SJCRH30 (cell line): ENCODE results near the gene C14orf93. TPM values are rescaled to one million over a fixed set of nuclear protein-coding genes. Genes with fewer than 3 reads are reported as not detected.

ENCODE experiments used
- DNase-seq, 2 experiments: peaks; one replicate each; pipeline ENCODE4 v3.0.0-alpha.2; 2015 to 2020
- H3K27ac ChIP-seq: fragments of 250-450 bp; sonication (Bioruptor Pico); 2 replicates; pipeline ENCODE4 v1.5.1; 2020; ENCODE audit warnings: mild to moderate bottlenecking, moderate library complexity
- H3K27me3 ChIP-seq: fragments of 250-450 bp; sonication (Bioruptor Pico); 2 replicates; pipeline ENCODE4 v1.5.1; 2020; ENCODE audit warnings: mild to moderate bottlenecking, moderate library complexity
- H3K36me3 ChIP-seq: fragments of 250-450 bp; sonication (Bioruptor Pico); 2 replicates; pipeline ENCODE4 v1.5.1; 2020; ENCODE audit warnings: mild to moderate bottlenecking, moderate library complexity
- H3K4me1 ChIP-seq: fragments of 250-450 bp; sonication (Bioruptor Pico); 2 replicates; pipeline ENCODE4 v1.5.1; 2020; ENCODE audit warnings: mild to moderate bottlenecking, moderate library complexity
- H3K4me3 ChIP-seq: fragments of 250-450 bp; sonication (Bioruptor Pico); 2 replicates; pipeline ENCODE4 v1.5.1; 2020; ENCODE audit warnings: mild to moderate bottlenecking, moderate library complexity
- H3K9me3 ChIP-seq: fragments of 250-450 bp; sonication (Bioruptor Pico); replicated peaks from 2 replicates; pipeline ENCODE4 v1.5.1; 2020; ENCODE audit warnings: mild to moderate bottlenecking, moderate library complexity
- total RNA-seq: library from RNA; depleted of rRNA; stranded (reverse); fragments of >200 nt; shearing (Covaris generic); gene quantifications from 2 replicates; pipeline ENCODE4 v1.2.3, GENCODE V29; 2014

The C14orf93 gene
- total RNA-seq, 1 experiment from 2014 or later: 13.5 TPM

DNA sequence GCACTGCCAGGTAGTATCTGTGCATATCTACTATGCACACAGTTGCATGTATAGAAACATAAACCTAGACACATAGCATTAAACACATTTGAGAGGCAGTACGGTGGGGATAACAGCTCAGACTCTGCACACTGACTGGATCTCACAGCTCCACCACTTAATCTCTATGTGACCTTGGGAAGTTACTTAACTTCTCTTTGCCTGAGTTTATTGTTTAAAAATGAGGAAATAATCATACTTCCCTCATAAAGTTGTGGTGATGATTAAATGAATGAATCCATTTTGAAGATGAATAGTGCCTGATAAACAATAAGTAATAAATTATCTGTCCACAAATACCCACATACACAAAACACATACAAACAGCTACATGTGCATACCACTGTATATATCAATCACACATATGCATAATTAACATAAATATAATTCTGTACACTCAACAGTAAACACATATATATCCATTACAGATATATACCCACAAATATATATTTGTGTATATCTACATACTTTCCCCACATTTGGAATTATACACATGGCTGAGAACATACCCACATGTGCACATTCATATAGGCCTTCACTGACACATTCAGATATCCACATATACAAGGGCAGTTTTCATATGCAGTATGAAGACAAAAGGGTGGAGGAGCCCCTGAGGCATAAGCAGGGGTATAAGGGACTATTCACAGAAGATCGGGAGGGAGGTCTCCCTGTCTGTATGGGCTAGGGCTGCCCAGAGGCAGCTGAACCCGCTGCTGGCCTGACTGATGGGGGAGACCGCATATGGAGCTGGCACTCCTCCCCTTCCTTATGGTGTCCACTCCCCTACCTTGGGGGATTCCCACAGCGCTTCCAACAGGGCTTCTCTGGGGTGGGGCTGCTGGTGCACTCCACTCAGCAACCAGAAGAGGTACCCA, 41.5 kb upstream of the C14orf93 start:
- DNase-seq: no peak
- Histone ChIP-seq H3K9me3 (no peaks in the 10 kb centered on the region), H3K36me3 (peaks cover 5% of the 10 kb centered on the region; the same call in 1 of the 2 replicates), H3K27me3 (no peaks in the 10 kb centered on the region), H3K27ac (no peak overlapping the region), H3K4me3 (no peak overlapping the region), H3K4me1 (peaks cover 3% of the 10 kb centered on the region; the same call in 1 of the 2 replicates)

DNA sequence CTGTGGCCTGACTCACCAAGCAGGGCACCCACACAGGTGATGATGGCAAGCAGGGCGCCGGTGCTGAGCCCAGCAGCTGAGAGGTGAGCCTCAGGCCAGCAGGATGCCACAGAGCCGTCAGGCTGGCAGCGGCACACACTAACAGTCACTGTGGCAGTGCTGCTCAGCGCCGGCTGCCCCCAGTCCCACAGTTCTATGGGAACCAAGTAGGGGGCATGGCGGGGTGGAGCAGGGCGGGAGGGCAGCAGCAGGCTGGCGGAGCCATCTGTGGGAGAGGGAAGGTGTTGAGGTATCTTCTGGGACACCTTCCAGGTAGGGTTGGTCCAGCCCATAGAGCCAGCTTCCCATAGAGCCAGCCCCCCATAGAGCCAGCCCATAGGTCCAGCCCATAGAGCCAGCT, 39.1 kb upstream of the C14orf93 start:
- no peaks in the 10 kb centered on the region for H3K27me3 ChIP-seq
- DNase-seq: no peak
- H3K4me3 ChIP-seq: no peak overlapping the region
- no peaks in the 10 kb centered on the region for H3K9me3 ChIP-seq
- no peak overlapping the region for H3K27ac ChIP-seq
- H3K4me1 ChIP-seq: no peaks in the 10 kb centered on the region
- H3K36me3 ChIP-seq: peaks cover 5% of the 10 kb centered on the region; the same call in 1 of the 2 replicates

DNA sequence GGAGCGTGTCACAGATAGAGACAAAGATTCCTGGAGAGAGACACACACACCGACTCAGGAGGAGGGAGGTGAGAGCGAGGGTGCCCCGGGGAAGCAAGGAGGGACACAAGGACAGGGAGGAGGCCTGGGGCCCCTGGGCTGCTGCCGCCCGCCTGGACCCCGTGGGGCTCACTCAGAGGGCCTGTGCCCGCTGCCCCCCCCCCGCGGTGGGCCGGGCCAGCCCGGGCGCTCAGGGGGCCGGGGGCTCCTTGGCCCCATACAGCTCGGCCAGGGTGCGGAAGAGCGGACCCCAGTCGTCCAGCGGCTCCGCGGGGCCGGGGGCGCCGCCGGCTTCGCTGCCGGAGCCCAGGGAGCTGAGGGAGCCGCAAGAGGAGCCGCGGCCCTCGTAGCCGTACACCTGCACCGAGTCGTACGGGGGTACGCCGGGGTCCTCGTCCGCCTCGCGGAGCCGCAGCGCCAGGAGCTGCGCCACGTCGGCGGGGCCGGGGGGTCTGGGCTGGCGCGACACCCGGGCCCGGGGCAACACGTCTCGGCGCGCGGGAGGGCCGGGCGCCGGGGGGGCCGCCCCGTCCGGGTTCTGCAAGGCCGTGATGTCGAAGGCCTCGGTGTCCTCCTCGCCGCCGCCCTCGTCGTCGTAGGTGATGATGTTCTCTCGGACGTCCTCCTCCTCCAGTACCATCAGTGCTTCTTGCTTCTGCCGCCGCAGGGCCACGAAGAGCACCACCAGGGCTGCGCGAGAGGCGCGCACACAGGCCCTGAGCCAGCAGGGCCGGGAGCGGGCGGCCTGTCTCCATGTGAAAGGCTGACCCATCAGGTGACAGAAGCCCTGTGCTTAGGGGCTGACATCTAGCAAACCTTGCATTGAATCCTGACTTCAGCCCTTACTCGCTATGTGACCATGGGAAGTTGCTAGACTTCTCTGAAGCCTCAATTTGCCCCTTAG, 38.1 kb upstream of the C14orf93 start:
- H3K4me1 ChIP-seq: no peaks in the 10 kb centered on the region
- H3K27ac ChIP-seq: no peak overlapping the region

GRCh38 chr14:23047034-23047634, 37.2 kb upstream of the C14orf93 start:
- H3K9me3 ChIP-seq: no peaks in the 10 kb centered on the region
- DNase-seq: no peak
- no peaks in the 10 kb centered on the region for H3K4me1 ChIP-seq
- H3K36me3 ChIP-seq: peaks cover 5% of the 10 kb centered on the region; the same call in 1 of the 2 replicates
- H3K27me3 ChIP-seq: no peaks in the 10 kb centered on the region
- no peak overlapping the region for H3K4me3 ChIP-seq
- no peak overlapping the region for H3K27ac ChIP-seq

More for the DNA sequence above, 38.1 kb upstream of the C14orf93 start:
- Histone ChIP-seq H3K36me3 (peaks cover 5% of the 10 kb centered on the region; the same call in 1 of the 2 replicates), H3K4me3 (no peak overlapping the region), H3K9me3 (no peaks in the 10 kb centered on the region), H3K27me3 (no peaks in the 10 kb centered on the region)
- no peak for DNase-seq

DNA sequence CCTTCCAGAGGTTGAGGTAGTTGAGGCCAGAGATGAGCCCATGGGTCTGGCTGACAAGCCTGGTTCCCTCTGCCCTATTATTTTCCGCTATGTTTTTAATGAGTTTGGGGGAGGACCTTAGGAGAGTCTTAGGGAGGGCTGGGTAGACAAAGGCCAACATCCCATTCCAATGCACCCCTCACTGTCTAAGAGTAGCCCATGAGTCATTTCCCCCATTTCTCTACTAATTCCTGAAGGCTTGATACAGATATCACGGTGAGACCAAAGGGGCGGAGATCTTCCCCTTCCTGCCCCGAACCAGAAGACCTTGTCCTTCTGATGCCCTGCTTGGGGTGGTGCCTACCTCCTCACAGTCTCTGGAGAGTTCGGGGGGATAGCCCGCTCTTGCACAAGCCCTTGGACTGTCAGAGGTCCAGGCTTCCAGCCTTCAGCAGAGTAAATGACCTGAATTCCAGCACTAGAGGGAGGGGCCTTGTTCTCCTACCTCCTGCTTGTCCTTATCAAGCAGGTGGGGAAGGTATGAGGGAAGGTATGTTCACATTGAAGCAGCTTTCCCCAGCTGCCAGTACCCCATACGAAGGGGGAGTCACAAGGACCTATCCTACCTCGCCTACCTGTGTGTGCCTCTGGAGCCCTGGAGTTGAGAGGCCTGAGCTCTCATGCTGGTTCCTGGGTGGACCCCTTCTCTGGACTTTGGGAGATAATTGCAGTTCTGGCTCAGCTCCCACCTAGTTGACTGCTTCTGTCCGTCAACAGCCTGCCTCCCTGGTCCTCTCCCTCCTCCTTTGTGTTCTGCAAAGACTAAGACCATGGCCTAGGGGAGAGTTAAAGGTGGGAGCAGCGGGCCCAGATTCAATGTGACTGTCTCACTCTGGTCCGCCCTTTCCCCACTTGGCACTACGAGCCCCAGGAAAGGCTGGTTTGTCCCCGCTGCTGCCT, 35.7 kb upstream of the C14orf93 start:
- Histone ChIP-seq H3K27me3 (no peaks in the 10 kb centered on the region), H3K4me1 (no peaks in the 10 kb centered on the region), H3K36me3 (peaks cover 5% of the 10 kb centered on the region; the same call in 1 of the 2 replicates), H3K4me3 (no peak overlapping the region), H3K27ac (no peak overlapping the region), H3K9me3 (no peaks in the 10 kb centered on the region)
- DNase-seq: no peak

- no peak for DNase-seq
- H3K27ac ChIP-seq: no peak overlapping the region
- H3K36me3 ChIP-seq: peaks cover 5% of the 10 kb centered on the region; the same call in 1 of the 2 replicates
- no peak overlapping the region for H3K4me3 ChIP-seq
- no peaks in the 10 kb centered on the region for H3K27me3 ChIP-seq
- no peaks in the 10 kb centered on the region for H3K9me3 ChIP-seq
- H3K4me1 ChIP-seq: no peaks in the 10 kb centered on the region
Measured at GRCh38 chr14:23044840-23045239, 34.9 kb upstream of the C14orf93 start.

GRCh38 chr14:23043754-23044153, 33.8 kb upstream of the C14orf93 start:
- peaks cover 5% of the 10 kb centered on the region; the same call in 1 of the 2 replicates for H3K36me3 ChIP-seq
- no peak overlapping the region for H3K27ac ChIP-seq
- H3K4me1 ChIP-seq: no peaks in the 10 kb centered on the region
- no peak for DNase-seq
- no peaks in the 10 kb centered on the region for H3K27me3 ChIP-seq
- H3K4me3 ChIP-seq: no peak overlapping the region
- no peaks in the 10 kb centered on the region for H3K9me3 ChIP-seq

- Histone ChIP-seq H3K36me3 (no peaks in the 10 kb centered on the region), H3K4me1 (no peaks in the 10 kb centered on the region), H3K27ac (no peak overlapping the region), H3K27me3 (no peaks in the 10 kb centered on the region), H3K9me3 (no peaks in the 10 kb centered on the region), H3K4me3 (no peak overlapping the region)
- DNase-seq: no peak
Measured at GRCh38 chr14:23043145-23043544, 33.2 kb upstream of the C14orf93 start.

- no peaks in the 10 kb centered on the region for H3K27me3 ChIP-seq
- H3K36me3 ChIP-seq: no peaks in the 10 kb centered on the region
- no peaks in the 10 kb centered on the region for H3K4me1 ChIP-seq
- no peaks in the 10 kb centered on the region for H3K9me3 ChIP-seq
- DNase-seq: no peak
- no peak within 1 kb of the TSS for H3K27ac ChIP-seq
- no peak within 1 kb of the TSS for H3K4me3 ChIP-seq
Measured at GRCh38 chr14:23042162-23042965, 32.4 kb upstream of the C14orf93 start, which contains the start of gene PSMB11. PSMB11 (plus strand) TSS chr14:23042212; CDS start chr14:23042226, 14 bp downstream.

DNA sequence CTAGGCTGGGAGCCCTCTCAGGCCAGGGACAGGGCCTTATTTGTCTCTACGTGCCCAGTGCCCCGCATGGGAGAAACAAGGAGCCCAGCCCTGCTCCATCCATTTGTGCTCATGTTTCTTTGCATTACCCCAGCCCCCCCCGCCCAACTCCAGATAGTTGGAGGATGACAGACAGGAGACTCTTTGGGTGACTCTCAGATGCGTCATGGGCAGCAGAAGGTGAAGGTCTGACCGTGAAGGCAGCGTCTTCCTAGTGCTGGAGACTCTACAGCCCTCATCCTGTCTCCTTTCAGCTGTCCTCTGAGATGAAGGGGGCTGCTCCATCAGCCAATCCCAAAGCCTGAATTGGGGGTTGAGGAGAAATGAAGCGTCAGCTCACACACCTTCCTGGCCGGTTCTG, 31.8 kb upstream of the C14orf93 start:
- no peaks in the 10 kb centered on the region for H3K27me3 ChIP-seq
- H3K36me3 ChIP-seq: no peaks in the 10 kb centered on the region
- H3K9me3 ChIP-seq: no peaks in the 10 kb centered on the region
- no peaks in the 10 kb centered on the region for H3K4me1 ChIP-seq
- H3K27ac ChIP-seq: no peak overlapping the region
- no peak overlapping the region for H3K4me3 ChIP-seq
- no peak for DNase-seq

DNA sequence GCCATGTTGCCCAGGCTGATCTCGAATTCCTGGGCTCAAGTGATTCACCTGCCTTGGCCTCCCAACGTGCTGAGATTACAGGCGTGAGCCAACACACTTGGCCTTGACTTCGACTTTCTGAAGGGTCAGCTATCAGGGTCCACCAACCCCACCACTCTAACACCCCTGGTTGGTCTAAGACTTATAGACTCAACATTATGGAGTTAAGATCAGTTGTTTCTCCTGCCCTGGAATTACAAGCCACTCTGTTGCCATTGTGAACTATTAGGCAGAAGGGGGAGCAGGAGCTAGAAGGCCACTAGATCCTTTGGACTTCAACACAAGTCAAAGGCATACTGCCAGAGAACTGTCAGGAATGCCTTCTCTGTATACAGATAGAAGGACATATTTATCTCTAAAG, 30.2 kb upstream of the C14orf93 start:
- Histone ChIP-seq H3K9me3 (no peaks in the 10 kb centered on the region), H3K27ac (no peak overlapping the region), H3K27me3 (no peaks in the 10 kb centered on the region), H3K4me1 (peaks cover 4% of the 10 kb centered on the region; the same call in 1 of the 2 replicates), H3K4me3 (no peak overlapping the region), H3K36me3 (no peaks in the 10 kb centered on the region)
- DNase-seq: no peak

DNA sequence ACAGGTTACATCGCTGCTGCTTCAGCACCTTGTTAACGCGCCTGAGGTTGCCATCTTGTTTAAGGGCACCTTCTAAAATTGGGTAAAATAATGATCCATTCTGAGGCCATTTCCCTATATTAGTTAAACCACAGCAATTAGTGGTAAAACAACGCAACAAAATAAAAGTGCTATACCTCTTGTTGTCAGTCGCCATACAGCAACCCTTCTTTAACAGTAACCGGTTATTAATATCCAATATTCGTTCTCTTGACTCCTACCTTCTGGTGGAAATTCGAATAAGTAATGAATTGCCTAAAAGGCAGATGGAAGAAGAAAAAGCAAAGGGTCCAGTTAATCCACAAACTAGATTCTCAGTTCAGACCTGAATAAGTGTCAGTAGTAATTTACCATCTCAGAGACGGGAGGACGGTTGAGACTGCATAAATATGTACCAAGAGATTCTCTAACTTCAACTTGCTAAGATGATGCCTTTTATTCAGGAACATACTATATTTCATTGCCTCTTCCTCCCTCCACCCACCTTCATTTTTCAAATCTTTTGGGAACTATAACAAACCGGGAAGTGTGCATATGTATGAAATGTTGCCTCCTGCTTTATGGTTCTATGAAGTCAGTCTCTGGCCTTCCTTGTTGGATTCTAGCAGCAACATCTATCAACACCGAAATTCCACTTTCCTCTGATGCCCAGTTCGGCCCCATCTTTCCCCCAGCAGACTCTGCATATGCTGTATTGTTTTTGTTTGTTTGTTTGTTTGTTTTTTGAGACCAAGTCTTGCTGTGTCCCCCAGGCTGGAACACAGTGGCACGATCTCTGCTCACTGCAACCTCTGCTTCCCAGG, 25.6 kb upstream of the C14orf93 start:
- Histone ChIP-seq H3K27me3 (no peaks in the 10 kb centered on the region), H3K4me3 (peak overlapping the region; percentile 84), H3K27ac (peak overlapping the region; percentile 96), H3K9me3 (no peaks in the 10 kb centered on the region), H3K36me3 (peaks cover 30% of the 10 kb centered on the region), H3K4me1 (peaks cover 4% of the 10 kb centered on the region; the same call in 1 of the 2 replicates)
- no peak for DNase-seq
